ENCODE results near the gene ITIH4.

ITIH4 gene

GRCh38 chr3:52829906-52830463 lies 487 bp downstream of the ITIH4 start:
- no peak for DNase-seq

DNA sequence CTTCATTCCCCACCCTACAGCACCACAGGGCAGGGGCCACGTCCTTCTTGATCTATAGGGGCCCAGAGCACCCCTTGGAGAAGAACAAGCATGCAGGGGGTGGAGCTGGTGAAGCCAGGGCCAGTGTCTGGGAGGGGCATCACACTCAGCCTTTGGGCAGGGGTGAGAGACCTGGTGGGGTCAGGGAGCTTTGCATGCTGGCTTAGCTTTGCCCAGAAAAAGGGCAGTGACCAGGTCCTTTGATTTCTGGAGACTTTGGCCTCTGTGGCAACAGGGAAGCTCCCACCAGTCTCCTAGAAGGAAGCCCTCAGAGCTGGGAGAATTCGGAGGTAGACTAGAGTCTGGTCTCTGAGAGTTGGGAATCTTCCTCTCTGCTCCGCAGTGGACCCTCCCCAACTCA lies 990 bp downstream of the ITIH4 start:
- DNase-seq = no peak

GRCh38 chr3:52827866-52828376 lies 2.6 kb downstream of the ITIH4 start:
- DNase-seq = no peak

GRCh38 chr3:52827441-52827840 lies 3.0 kb downstream of the ITIH4 start:
- DNase-seq = no peak

- DNase-seq = no peak
Measured at GRCh38 chr3:52824037-52824436, 6.4 kb downstream of the ITIH4 start.

GRCh38 chr3:52822363-52822762 lies 8.1 kb downstream of the ITIH4 start:
- DNase-seq = no peak

DNA sequence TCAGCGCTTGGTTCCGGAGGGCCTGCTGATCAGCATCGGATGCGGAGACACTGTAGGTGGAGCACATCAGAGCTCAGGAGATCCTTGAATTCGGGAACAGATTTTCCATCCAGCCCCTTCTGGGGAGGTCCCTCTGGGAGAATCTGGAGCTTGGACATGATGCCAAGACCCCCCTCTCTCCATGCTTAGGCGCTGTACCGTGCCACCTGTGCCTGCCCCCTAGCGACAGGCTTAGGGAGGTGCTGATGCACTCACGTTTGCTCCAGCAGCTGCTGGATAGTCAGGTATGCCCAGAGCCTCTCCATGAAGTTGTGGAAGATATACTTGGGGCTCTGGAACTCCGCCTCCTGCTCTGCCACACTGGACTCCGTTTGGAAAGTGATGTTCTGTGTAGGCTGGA lies 9.7 kb downstream of the ITIH4 start:
- no peak for DNase-seq

DNA sequence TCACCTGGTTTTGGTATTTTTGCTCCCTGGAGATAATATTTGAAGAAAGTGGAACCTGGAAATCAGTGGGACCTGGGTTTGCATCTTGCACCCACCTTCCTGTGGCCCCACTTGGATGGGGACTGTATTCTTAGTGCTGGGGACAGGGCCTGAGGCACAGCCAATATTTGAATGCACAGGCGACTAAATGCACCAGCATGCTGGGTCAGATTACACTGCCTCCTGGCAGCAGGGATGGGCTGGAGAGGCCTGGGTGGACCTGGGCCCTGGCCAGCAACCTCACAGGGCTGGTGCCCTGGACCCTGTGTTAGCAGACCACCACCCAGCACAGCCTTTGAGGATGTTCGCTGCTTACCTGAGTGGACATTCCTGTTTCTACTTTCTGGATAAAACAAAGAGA lies 10.5 kb downstream of the ITIH4 start:
- no peak for DNase-seq

DNA sequence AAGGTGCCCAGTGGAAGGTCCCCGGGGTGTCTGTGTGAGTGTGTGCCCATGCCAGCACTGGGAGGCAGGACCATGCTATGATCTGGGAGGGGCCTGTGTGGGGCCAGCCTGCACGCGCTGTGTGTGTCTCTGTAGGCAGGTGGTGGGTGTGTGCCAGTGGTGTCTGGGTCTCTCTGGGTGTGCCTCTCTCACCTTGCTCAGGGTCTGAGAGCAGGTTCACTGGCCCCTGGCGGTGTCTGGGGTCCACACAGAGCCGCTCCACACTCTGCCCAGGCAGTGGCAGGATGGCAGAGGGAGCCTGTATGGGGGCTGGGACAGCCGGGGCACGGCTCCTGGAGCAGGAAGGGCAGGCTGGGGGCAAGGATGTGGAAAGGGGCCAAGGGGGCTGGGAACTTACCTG lies 12.6 kb downstream of the ITIH4 start:
- DNase-seq = no peak

DNA sequence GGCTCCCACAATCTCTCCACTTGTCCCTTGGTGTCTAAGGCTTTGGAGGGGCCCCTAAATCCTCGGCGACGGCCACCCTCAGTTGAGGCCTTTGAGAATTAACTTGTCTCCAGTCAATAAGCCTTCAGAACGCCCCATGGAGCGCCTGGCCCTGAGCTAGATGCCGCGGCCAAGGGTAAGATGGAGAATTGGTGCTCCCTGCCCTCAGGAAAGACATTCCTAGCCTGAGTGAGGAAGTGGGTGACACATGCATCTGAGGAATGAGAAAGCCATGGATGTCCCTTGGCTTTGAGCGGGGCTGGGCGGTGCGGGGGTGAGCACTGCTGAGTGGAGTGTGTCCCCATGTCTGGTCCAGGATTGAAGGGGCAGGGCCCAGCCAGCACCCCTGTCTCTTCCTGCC lies 13.3 kb downstream of the ITIH4 start:
- no peak for DNase-seq

DNA sequence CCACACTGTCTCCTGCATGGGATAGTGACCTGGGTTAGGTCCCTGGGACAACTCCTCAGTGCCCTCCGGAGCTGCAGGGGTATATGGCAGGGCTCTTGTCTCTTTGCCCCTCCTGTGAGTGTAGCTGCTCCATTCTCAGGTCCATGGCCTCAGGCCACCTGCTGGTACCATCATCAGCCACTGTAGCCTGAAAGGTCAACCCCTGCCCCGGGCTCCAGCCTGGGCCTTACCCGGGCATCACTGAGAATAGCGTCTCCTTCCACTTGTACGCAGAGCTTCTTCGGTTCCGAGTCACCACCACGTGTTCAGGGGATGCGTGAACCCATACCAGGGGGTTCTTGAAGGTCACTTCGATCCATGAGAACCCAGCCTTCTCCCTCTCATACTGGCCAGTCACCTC lies 13.8 kb downstream of the ITIH4 start:
- no peak for DNase-seq

DNA sequence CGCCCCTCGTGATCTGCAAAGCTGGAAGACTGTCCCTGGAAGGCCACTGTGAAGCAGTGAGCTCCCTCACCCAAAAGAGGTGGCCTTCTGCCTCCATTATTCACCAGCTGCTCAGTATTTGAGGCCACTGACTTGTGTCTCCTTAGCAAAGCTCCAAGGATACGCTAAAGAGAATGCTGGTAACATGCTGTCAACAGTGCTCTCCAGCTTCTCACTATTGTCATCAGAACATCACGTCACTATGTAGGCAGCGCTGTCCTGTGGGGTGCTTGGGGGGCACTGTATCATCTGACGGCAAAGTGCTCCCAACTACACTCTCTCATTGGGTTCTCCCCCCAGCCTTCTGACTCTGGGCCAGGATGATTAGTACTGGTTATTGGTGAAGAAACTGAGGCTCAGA lies 14.3 kb downstream of the ITIH4 start:
- DNase-seq = no peak

DNA sequence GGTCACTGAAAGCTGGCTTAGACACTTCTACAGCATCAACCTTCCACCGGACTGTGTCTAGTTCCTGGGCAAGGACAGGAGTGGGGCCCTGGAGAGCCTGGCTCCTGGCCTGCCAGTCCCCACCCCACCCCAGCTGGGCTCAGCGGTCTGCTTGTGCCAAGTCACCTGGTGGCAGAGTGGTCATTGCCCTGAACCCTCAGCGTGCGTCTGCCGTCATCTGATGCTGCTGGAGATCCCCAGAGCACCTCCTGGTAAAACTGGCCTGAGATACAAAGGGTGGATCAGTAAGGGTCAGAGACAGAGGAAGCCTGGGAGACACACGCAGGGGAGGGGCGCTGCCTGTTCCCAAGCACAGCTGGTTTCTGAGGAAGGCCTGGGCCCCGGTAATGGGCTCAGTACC lies 16.7 kb downstream of the ITIH4 start:
- no peak for DNase-seq

DNA sequence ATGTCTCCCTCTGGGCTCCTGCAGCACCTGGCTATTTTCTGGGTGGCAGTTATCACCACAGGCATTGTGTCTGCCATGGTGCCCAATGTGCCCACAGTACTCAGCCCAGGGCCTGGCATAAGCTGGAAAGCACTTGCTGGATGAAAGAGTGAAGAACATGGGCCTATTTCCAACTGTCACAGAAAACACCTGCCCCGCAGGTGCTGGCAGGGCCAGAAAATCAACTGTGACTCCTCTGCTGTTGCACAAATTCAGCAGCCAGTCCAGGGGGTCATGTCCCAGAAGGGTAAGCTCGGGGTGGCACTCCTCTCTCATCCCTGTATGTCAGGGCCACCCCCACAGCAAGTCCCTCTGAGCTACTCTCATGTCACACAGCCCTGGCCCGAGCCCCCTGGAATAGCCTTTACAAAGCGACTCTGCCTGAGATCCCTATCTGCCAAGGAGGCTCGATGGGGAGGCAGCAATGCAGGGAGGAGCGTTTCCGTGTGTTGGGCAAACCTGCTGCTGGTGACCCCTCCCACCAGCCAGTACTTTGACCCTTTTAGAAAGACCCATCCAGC lies 18.9 kb downstream of the ITIH4 start:
- no peak for DNase-seq

DNA sequence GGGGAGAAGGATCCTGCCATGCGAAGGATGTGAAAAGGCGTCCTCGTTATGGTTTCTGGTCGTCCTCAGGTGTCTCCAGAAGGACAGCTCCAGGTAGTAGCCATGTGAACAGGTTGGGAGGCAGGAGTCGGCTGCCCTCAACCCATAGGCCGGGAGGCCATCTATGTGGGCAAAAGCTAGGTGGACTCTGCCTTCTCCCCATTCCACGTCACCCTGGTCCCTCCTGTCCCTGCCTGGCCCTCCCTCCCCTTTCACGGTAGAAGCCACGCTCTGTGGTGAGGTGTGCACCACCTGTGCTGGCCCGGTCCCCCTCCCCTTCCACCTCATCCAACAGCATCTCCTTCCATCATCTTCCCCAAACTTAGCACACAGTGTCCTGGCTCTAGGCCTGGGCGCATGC lies 19.5 kb downstream of the ITIH4 start:
- DNase-seq = no peak

GRCh38 chr3:52809662-52810377 lies 20.7 kb downstream of the ITIH4 start:
- DNase-seq = no peak

GRCh38 chr3:52809149-52809548 lies 21.3 kb downstream of the ITIH4 start:
- DNase-seq = no peak

DNA sequence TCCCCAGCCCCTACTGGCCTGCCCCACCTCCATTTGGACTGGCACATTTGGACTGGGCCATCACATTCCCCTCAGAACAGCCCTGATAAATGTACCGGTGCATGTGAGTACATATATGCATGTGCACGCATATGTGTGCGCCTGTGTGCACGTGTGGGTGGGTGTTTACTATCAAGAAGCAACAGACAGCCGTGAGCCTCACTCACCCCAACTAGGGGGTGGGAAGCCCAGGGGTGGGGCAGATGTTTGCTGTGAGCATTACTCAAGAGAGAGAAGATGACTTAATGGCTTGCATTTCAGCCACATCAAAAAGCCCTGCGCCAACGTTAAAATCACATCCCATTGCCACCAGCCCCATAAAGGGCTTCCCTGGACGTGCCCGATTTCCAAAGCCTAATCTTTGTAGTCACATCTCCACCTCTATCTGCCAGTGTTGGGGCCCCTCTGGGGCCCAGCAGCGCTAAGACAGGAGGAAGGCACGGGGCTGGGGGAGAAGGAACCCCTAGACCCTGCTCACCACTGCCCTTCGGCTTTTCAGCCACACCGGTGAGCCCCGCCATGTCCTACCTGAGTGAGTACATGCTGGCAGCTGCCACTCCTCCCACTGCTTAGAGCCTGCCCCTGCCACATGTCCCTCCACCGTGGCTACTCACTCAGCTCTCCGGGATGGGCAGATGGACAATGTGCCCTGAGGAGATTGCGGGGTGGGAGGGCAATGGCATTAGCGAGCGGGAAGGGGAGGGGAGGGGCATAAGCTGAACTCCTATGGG lies 25.0 kb downstream of the ITIH4 start:
- no peak for DNase-seq

DNA sequence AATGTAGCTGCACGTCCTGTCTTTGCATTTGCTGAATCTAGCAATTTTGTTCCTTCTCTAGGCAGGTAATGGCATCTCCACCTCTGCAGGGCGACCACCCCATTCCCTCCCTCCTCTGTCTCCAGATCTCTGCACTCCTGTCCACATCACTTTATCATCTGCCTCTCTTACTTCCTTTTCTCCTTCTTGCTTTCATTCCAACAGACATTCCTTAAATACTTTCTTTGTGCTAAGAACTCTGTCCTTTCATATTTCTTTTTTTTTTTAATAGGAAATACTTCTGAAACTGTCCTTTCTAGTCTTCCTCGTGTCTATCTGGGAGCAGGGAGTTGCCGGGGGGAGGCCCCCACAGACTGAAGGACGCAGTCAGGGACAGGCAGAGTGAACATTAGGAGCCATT lies 28.6 kb downstream of the ITIH4 start:
- no peak for DNase-seq

GRCh38 chr3:52800079-52800478 lies 30.4 kb downstream of the ITIH4 start:
- no peak for DNase-seq

DNA sequence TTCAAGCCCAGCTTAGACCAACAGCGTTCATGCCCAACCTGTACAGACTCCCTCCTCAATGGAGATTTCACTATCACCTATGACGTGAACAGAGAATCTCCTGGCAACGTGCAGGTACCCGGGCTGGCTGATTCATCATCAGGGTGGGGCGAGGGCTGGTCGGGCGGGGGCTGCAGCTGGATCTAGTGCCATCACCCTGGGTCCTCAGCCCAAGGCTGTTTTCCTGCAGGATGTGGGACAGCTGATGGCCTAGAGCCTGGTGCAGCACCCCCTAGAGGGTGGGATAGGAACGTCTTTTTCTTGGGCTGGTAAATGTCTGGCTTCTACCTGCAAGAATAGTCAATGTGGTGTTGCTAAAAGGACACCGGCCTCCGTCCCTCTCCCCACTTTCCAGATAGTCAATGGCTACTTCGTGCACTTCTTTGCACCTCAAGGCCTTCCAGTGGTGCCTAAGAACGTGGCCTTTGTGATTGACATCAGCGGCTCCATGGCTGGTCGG lies 31.4 kb downstream of the ITIH4 start:
- peak; percentile 7 for DNase-seq

- DNase-seq = no peak
Measured at GRCh38 chr3:52798376-52798977, 32.0 kb downstream of the ITIH4 start.

GRCh38 chr3:52796411-52796810 lies 34.1 kb downstream of the ITIH4 start:
- DNase-seq = no peak

Measured in CD4-positive, alpha-beta T cell treated with Interleukin-12 subunit alpha and Interleukin-12 subunit beta, for 1 hour (primary cell).